ENCODE measurements around the gene TMEM151B. TPM values are rescaled to one million over a fixed set of nuclear protein-coding genes. Genes with fewer than 3 reads are reported as not detected.

Gene TMEM151B
- total RNA-seq, 1 donor from 2014 or later: 0.09 TPM

- Histone ChIP-seq H3K36me3 (ENCODE audit: insufficient read depth, low read length) (peaks cover 18% of the 10 kb centered on the region), H3K79me2 (ENCODE audit: insufficient read depth, low read length) (peaks cover 37% of the 10 kb centered on the region), H3K4me2 (ENCODE audit: low read length) (peak overlapping the region; percentile 100), H3K4me3 (ENCODE audit: insufficient read depth, low read depth, low read length) (no peak overlapping the region), H3K9me3 (ENCODE audit: insufficient read depth, low read depth, low read length) (no peaks in the 10 kb centered on the region), H3K4me1 (ENCODE audit: insufficient read depth, low read length) (peaks cover 21% of the 10 kb centered on the region), H3K27ac (ENCODE audit: low read depth, low read length) (no peak overlapping the region), H2AFZ (ENCODE audit: low read depth, low read length) (no peak overlapping the region), H3K27me3 (ENCODE audit: insufficient read depth, low read length) (no peaks in the 10 kb centered on the region), H4K20me1 (ENCODE audit: insufficient read depth, low read length) (peaks cover 49% of the 10 kb centered on the region), H3K9ac (ENCODE audit: low read length) (no peak overlapping the region)
- peak overlapping the region; percentile 71 for H3K4me3 Mint-ChIP-seq (ENCODE audit: unreplicated experiment)
- FAIRE-seq (no peak), DNase-seq (ENCODE audit: low read depth) (no peak)
- H3K9me3 Mint-ChIP-seq (ENCODE audit: unreplicated experiment): no peaks in the 10 kb centered on the region
- H3K4me1 Mint-ChIP-seq (ENCODE audit: low read depth, unreplicated experiment): peaks cover 38% of the 10 kb centered on the region
- no peaks in the 10 kb centered on the region for H3K27me3 Mint-ChIP-seq (ENCODE audit: low read depth, unreplicated experiment)
- H3K27ac Mint-ChIP-seq (ENCODE audit: unreplicated experiment): no peak overlapping the region
- TF ChIP-seq EZH2 (IDR thresholded peaks at IDR 0.05; ENCODE audit: insufficient read depth, low read length): no peak
- TF ChIP-seq CTCF (IDR thresholded peaks at IDR 0.05; ENCODE audit: insufficient read depth, low read depth, low read length): no peak
- H3K36me3 Mint-ChIP-seq (ENCODE audit: low read depth, unreplicated experiment): peaks cover 6% of the 10 kb centered on the region
These were observed 11.9 kb upstream of the TMEM151B start for GRCh38 chr6:44258325-44258863.

- H3K4me1 Mint-ChIP-seq (ENCODE audit: low read depth, unreplicated experiment): peaks cover 39% of the 10 kb centered on the region
- peaks cover 12% of the 10 kb centered on the region for H3K36me3 ChIP-seq (ENCODE audit: insufficient read depth, low read length)
- no peak overlapping the region for H3K9ac ChIP-seq (ENCODE audit: low read length)
- DNase-seq (ENCODE audit: low read depth) (no peak), FAIRE-seq (no peak)
- H3K4me2 ChIP-seq (ENCODE audit: low read length): no peak overlapping the region
- peaks cover 27% of the 10 kb centered on the region for H3K4me1 ChIP-seq (ENCODE audit: insufficient read depth, low read length)
- H3K9me3 ChIP-seq (ENCODE audit: insufficient read depth, low read depth, low read length): no peaks in the 10 kb centered on the region
- H3K4me3 ChIP-seq (ENCODE audit: insufficient read depth, low read depth, low read length): no peak overlapping the region
- H2AFZ ChIP-seq (ENCODE audit: low read depth, low read length): no peak overlapping the region
- H4K20me1 ChIP-seq (ENCODE audit: insufficient read depth, low read length): peaks cover 49% of the 10 kb centered on the region
- H3K27ac ChIP-seq (ENCODE audit: low read depth, low read length): no peak overlapping the region
- H3K36me3 Mint-ChIP-seq (ENCODE audit: low read depth, unreplicated experiment): peaks cover 4% of the 10 kb centered on the region
- TF ChIP-seq EZH2 (IDR thresholded peaks at IDR 0.05; ENCODE audit: insufficient read depth, low read length): no peak
- TF ChIP-seq CTCF (IDR thresholded peaks at IDR 0.05; ENCODE audit: insufficient read depth, low read depth, low read length): no peak
- peak overlapping the region; percentile 71 for H3K4me3 Mint-ChIP-seq (ENCODE audit: unreplicated experiment)
- peaks cover 37% of the 10 kb centered on the region for H3K79me2 ChIP-seq (ENCODE audit: insufficient read depth, low read length)
- no peak overlapping the region for H3K27ac Mint-ChIP-seq (ENCODE audit: unreplicated experiment)
- H3K27me3 ChIP-seq (ENCODE audit: insufficient read depth, low read length): no peaks in the 10 kb centered on the region
- no peaks in the 10 kb centered on the region for H3K27me3 Mint-ChIP-seq (ENCODE audit: low read depth, unreplicated experiment)
- H3K9me3 Mint-ChIP-seq (ENCODE audit: unreplicated experiment): no peaks in the 10 kb centered on the region
These were observed 11.3 kb upstream of the TMEM151B start for GRCh38 chr6:44258921-44259320.

- H3K27ac Mint-ChIP-seq (ENCODE audit: unreplicated experiment): no peak overlapping the region
- Histone ChIP-seq H4K20me1 (ENCODE audit: insufficient read depth, low read length) (peaks cover 46% of the 10 kb centered on the region), H3K4me3 (ENCODE audit: insufficient read depth, low read depth, low read length) (no peak overlapping the region), H3K4me1 (ENCODE audit: insufficient read depth, low read length) (peaks cover 36% of the 10 kb centered on the region), H3K27ac (ENCODE audit: low read depth, low read length) (no peak overlapping the region), H3K36me3 (ENCODE audit: insufficient read depth, low read length) (peaks cover 3% of the 10 kb centered on the region), H3K27me3 (ENCODE audit: insufficient read depth, low read length) (no peaks in the 10 kb centered on the region), H3K4me2 (ENCODE audit: low read length) (no peak overlapping the region), H2AFZ (ENCODE audit: low read depth, low read length) (no peak overlapping the region), H3K9ac (ENCODE audit: low read length) (no peak overlapping the region), H3K9me3 (ENCODE audit: insufficient read depth, low read depth, low read length) (no peaks in the 10 kb centered on the region), H3K79me2 (ENCODE audit: insufficient read depth, low read length) (peaks cover 37% of the 10 kb centered on the region)
- peaks cover 4% of the 10 kb centered on the region for H3K36me3 Mint-ChIP-seq (ENCODE audit: low read depth, unreplicated experiment)
- DNase-seq (ENCODE audit: low read depth): no peak
- H3K27me3 Mint-ChIP-seq (ENCODE audit: low read depth, unreplicated experiment): no peaks in the 10 kb centered on the region
- H3K4me3 Mint-ChIP-seq (ENCODE audit: unreplicated experiment): no peak overlapping the region
- FAIRE-seq: no peak
- TF ChIP-seq EZH2 (IDR thresholded peaks at IDR 0.05; ENCODE audit: insufficient read depth, low read length) (no peak), CTCF (IDR thresholded peaks at IDR 0.05; ENCODE audit: insufficient read depth, low read depth, low read length) (no peak)
- H3K4me1 Mint-ChIP-seq (ENCODE audit: low read depth, unreplicated experiment): peaks cover 40% of the 10 kb centered on the region
- H3K9me3 Mint-ChIP-seq (ENCODE audit: unreplicated experiment): no peaks in the 10 kb centered on the region
These were observed 10.2 kb upstream of the TMEM151B start for GRCh38 chr6:44260011-44260410.

Measured in astrocyte (in vitro differentiated cells and primary cell).